Measurements from ENCODE around the gene PLAAT1.

The PLAAT1 gene

GRCh38 chr3:193240850-193241706, at the start of gene PLAAT1:
PLAAT1 (plus strand) TSS chr3:193241222; CDS start chr3:193255651, 14,429 bp downstream.
- Histone ChIP-seq H3K4me3 (ENCODE audit: insufficient read depth, low read length, poor library complexity, severe bottlenecking) (no peak within 1 kb of the TSS), H3K4me2 (ENCODE audit: low read depth, low read length, poor library complexity, severe bottlenecking) (no peak within 1 kb of the TSS), H3K79me2 (ENCODE audit: insufficient read depth, low read length) (no peaks in the 10 kb centered on the region), H3K27ac (ENCODE audit: low read depth, low read length) (no peak within 1 kb of the TSS), H3K9me2 (replicated peaks; ENCODE audit: insufficient read depth, low read length) (no peaks in the 10 kb centered on the region), H3K9ac (ENCODE audit: low read length) (no peak within 1 kb of the TSS), H3K36me3 (ENCODE audit: low read length) (no peaks in the 10 kb centered on the region), H4K20me1 (ENCODE audit: low read depth, low read length) (no peaks in the 10 kb centered on the region), H3F3A (ENCODE audit: insufficient read depth) (no peaks in the 10 kb centered on the region), H2AFZ (ENCODE audit: low read depth, low read length, severe bottlenecking) (no peak within 1 kb of the TSS), H3K27me3 (ENCODE audit: low read length) (no peaks in the 10 kb centered on the region), H3K9me3 (ENCODE audit: insufficient read depth, low read length) (no peaks in the 10 kb centered on the region)
- no peak for TF ChIP-seq CTCF (IDR thresholded peaks at IDR 0.05; ENCODE audit: insufficient read depth, low read length, poor library complexity, severe bottlenecking)
- no peak for TF ChIP-seq EZH2phosphoT487 (conservative IDR thresholded peaks at IDR 0.05; ENCODE audit: low read length)

- no peak overlapping the region for H3K4me2 ChIP-seq (ENCODE audit: low read depth, low read length, poor library complexity, severe bottlenecking)
- no peaks in the 10 kb centered on the region for H3K9me3 ChIP-seq (ENCODE audit: insufficient read depth, low read length)
- TF ChIP-seq EZH2phosphoT487 (conservative IDR thresholded peaks at IDR 0.05; ENCODE audit: low read length) = no peak
- no peak for TF ChIP-seq CTCF (IDR thresholded peaks at IDR 0.05; ENCODE audit: insufficient read depth, low read length, poor library complexity, severe bottlenecking)
- no peak overlapping the region for H3K27ac ChIP-seq (ENCODE audit: low read depth, low read length)
- H3K9me2 ChIP-seq (replicated peaks; ENCODE audit: insufficient read depth, low read length) = no peaks in the 10 kb centered on the region
- no peaks in the 10 kb centered on the region for H3K79me2 ChIP-seq (ENCODE audit: insufficient read depth, low read length)
- H2AFZ ChIP-seq (ENCODE audit: low read depth, low read length, severe bottlenecking) = no peak overlapping the region
- H4K20me1 ChIP-seq (ENCODE audit: low read depth, low read length) = no peaks in the 10 kb centered on the region
- H3K27me3 ChIP-seq (ENCODE audit: low read length) = no peaks in the 10 kb centered on the region
- no peak overlapping the region for H3K4me3 ChIP-seq (ENCODE audit: insufficient read depth, low read length, poor library complexity, severe bottlenecking)
- no peak overlapping the region for H3K9ac ChIP-seq (ENCODE audit: low read length)
- no peaks in the 10 kb centered on the region for H3F3A ChIP-seq (ENCODE audit: insufficient read depth)
- no peaks in the 10 kb centered on the region for H3K36me3 ChIP-seq (ENCODE audit: low read length)
Observed at GRCh38 chr3:193194371-193194770, 46.7 kb upstream of the PLAAT1 start.

- H3K9ac ChIP-seq (ENCODE audit: low read length) = no peak overlapping the region
- H4K20me1 ChIP-seq (ENCODE audit: low read depth, low read length) = no peaks in the 10 kb centered on the region
- no peak overlapping the region for H3K27ac ChIP-seq (ENCODE audit: low read depth, low read length)
- H3K9me2 ChIP-seq (replicated peaks; ENCODE audit: insufficient read depth, low read length) = no peaks in the 10 kb centered on the region
- H3K36me3 ChIP-seq (ENCODE audit: low read length) = no peaks in the 10 kb centered on the region
- no peak overlapping the region for H2AFZ ChIP-seq (ENCODE audit: low read depth, low read length, severe bottlenecking)
- H3K79me2 ChIP-seq (ENCODE audit: insufficient read depth, low read length) = no peaks in the 10 kb centered on the region
- TF ChIP-seq EZH2phosphoT487 (conservative IDR thresholded peaks at IDR 0.05; ENCODE audit: low read length) = no peak
- TF ChIP-seq CTCF (IDR thresholded peaks at IDR 0.05; ENCODE audit: insufficient read depth, low read length, poor library complexity, severe bottlenecking) = no peak
- H3K27me3 ChIP-seq (ENCODE audit: low read length) = no peaks in the 10 kb centered on the region
- no peaks in the 10 kb centered on the region for H3F3A ChIP-seq (ENCODE audit: insufficient read depth)
- no peaks in the 10 kb centered on the region for H3K9me3 ChIP-seq (ENCODE audit: insufficient read depth, low read length)
- H3K4me3 ChIP-seq (ENCODE audit: insufficient read depth, low read length, poor library complexity, severe bottlenecking) = no peak overlapping the region
- no peak overlapping the region for H3K4me2 ChIP-seq (ENCODE audit: low read depth, low read length, poor library complexity, severe bottlenecking)
Observed at GRCh38 chr3:193196746-193197145, 44.3 kb upstream of the PLAAT1 start.
